H1 (cell line): ENCODE measurements around the gene IQCE. TPM values are rescaled to one million over a fixed set of nuclear protein-coding genes. Genes with fewer than 3 reads are reported as not detected.

Source experiments
- CTCF ChIA-PET: fragments of 300-600 bp; sonication (Branson Sonifier 250); formaldehyde crosslinking; loops from one replicate; lab custom pipeline; 2021; ENCODE audit not compliant: partially characterized antibody; lab: Charles Lee
- POLR2A ChIA-PET: fragments of 300-600 bp; sonication (Branson Sonifier 250); formaldehyde crosslinking; loops from one replicate; lab custom pipeline; 2021; ENCODE audit warnings: inconsistent platforms; ENCODE audit not compliant: partially characterized antibody; lab: Charles Lee
- DNase-seq, 2 experiments: peaks; one replicate each; pipeline versions ENCODE4 v3.0.0 to v3.0.0-alpha.2; 2010 to 2022; ENCODE audit warnings: low spot score in 2 of 2, low read depth in 1 of 2, mixed read lengths in 1 of 2
- FAIRE-seq: peaks from 2 replicates; lab custom pipeline; 2011; peaks lifted over from hg19 to GRCh38; lab: Jason Lieb, UNC
- H2AFZ ChIP-seq: 2 replicates; pipeline ENCODE4 v1.8.1; 2012; ENCODE audit warnings: low read length, inconsistent platforms
- H2AK5ac ChIP-seq: 2 replicates; pipeline ENCODE4 v1.6.1; 2013; ENCODE audit warnings: low read depth, low read length
- H2BK120ac ChIP-seq: replicated peaks from 2 replicates; pipeline ENCODE3; 2013; ENCODE audit warnings: low read depth, low read length, inconsistent platforms
- H2BK12ac ChIP-seq: 2 replicates; pipeline ENCODE4 v1.6.1; 2013; ENCODE audit warnings: low read depth, low read length
- H2BK15ac ChIP-seq: 2 replicates; pipeline ENCODE4 v1.6.1; 2013; ENCODE audit warnings: low read length
- H2BK20ac ChIP-seq: 2 replicates; pipeline ENCODE4 v1.6.1; 2013; ENCODE audit warnings: low read length
- H2BK5ac ChIP-seq: 2 replicates; pipeline ENCODE4 v1.6.1; 2013; ENCODE audit warnings: low read depth, low read length
- H3K14ac ChIP-seq: 2 replicates; pipeline ENCODE4 v1.6.1; 2013; ENCODE audit warnings: inconsistent platforms; ENCODE audit not compliant: insufficient read length
- H3K18ac ChIP-seq: 2 replicates; pipeline ENCODE4 v1.6.1; 2013; ENCODE audit warnings: low read length; ENCODE audit errors: extremely low read depth
- H3K23ac ChIP-seq: 2 replicates; pipeline ENCODE4 v1.6.1; 2013; ENCODE audit warnings: inconsistent platforms; ENCODE audit not compliant: insufficient read length
- H3K23me2 ChIP-seq: 2 replicates; pipeline ENCODE4 v1.6.1; 2013; ENCODE audit warnings: low read depth, low read length
- H3K27ac ChIP-seq: 2 replicates; pipeline ENCODE4 v1.6.1; 2011; ENCODE audit warnings: low read depth, low read length, inconsistent platforms
- H3K27me3 ChIP-seq, 4 experiments: replicated peaks in 1 of 4; 1 replicate in 1 of 4; 2 replicates in 3 of 4; pipeline versions ENCODE4 v1.6.1 to v1.8.1; 2011 to 2013; ENCODE audit warnings: low read length in 3 of 4, mild to moderate bottlenecking in 3 of 4, inconsistent platforms in 2 of 4, mixed read lengths in 2 of 4, moderate library complexity in 1 of 4; ENCODE audit not compliant: control insufficient read depth in 3 of 4, insufficient read depth in 3 of 4; ENCODE audit errors: extremely low read depth in 1 of 4
- H3K36me3 ChIP-seq, 4 experiments: 2 replicates each; pipeline versions ENCODE4 v1.6.1 to v1.8.1; 2011 to 2013; ENCODE audit warnings: mild to moderate bottlenecking in 4 of 4, low read length in 3 of 4, moderate library complexity in 2 of 4, control low read depth in 1 of 4, inconsistent platforms in 1 of 4; ENCODE audit not compliant: insufficient read depth in 4 of 4, control insufficient read depth in 2 of 4
- H3K4ac ChIP-seq: replicated peaks from 2 replicates; pipeline ENCODE3; 2013; ENCODE audit warnings: low read length, low read depth, mixed read lengths, inconsistent platforms; ENCODE audit not compliant: insufficient read length
- H3K4me1 ChIP-seq, 4 experiments: replicated peaks in 1 of 4; 1 replicate in 1 of 4; 2 replicates in 3 of 4; pipeline versions ENCODE4 v1.6.1 to v1.8.1; 2011 to 2013; ENCODE audit warnings: low read length in 3 of 4, inconsistent platforms in 2 of 4, mixed read lengths in 1 of 4; ENCODE audit not compliant: insufficient read depth in 4 of 4, control insufficient read depth in 3 of 4
- H3K4me2 ChIP-seq, 2 experiments: 2 replicates each; pipeline versions ENCODE4 v1.6.1 to v1.8.1; 2011 to 2013; ENCODE audit warnings: low read depth in 2 of 2, low read length in 2 of 2, control low read depth in 1 of 2, inconsistent platforms in 1 of 2, mild to moderate bottlenecking in 1 of 2; ENCODE audit not compliant: insufficient read depth in 1 of 2
- H3K4me3 ChIP-seq, 4 experiments: fragments of 200-600, 300-600 bp in 1 of 4; sonication (generic), shearing (Covaris generic), sonication (Bioruptor Twin) in 1 of 4; 2 replicates each; pipeline versions ENCODE4 v1.5.1 to v1.8.1; 2011 to 2016; ENCODE audit warnings: low read length in 4 of 4, low read depth in 3 of 4, control low read depth in 2 of 4, inconsistent platforms in 2 of 4, mild to moderate bottlenecking in 2 of 4, mixed read lengths in 1 of 4, moderate library complexity in 1 of 4; ENCODE audit not compliant: insufficient read depth in 2 of 4; ENCODE audit errors: extremely low read depth in 1 of 4
- H3K56ac ChIP-seq: replicated peaks from 2 replicates; pipeline ENCODE3; 2013; ENCODE audit warnings: low read depth, mild to moderate bottlenecking, mixed read lengths, low read length, inconsistent platforms; ENCODE audit not compliant: insufficient read length
- H3K79me1 ChIP-seq: 2 replicates; pipeline ENCODE4 v1.6.1; 2013; ENCODE audit warnings: low read depth, low read length, control low read depth
- H3K79me2 ChIP-seq, 2 experiments: 2 replicates each; pipeline versions ENCODE4 v1.6.1 to v1.8.1; 2012 to 2013; ENCODE audit warnings: low read length in 2 of 2, mild to moderate bottlenecking in 2 of 2, inconsistent platforms in 1 of 2; ENCODE audit not compliant: insufficient read depth in 2 of 2, control insufficient read depth in 1 of 2
- H3K9ac ChIP-seq, 4 experiments: replicated peaks in 1 of 4; 1 replicate in 1 of 4; 2 replicates in 3 of 4; pipeline versions ENCODE4 v1.6.1 to v1.8.1; 2011 to 2013; ENCODE audit warnings: low read depth in 3 of 4, low read length in 3 of 4, control low read depth in 2 of 4, mild to moderate bottlenecking in 2 of 4, moderate library complexity in 2 of 4, inconsistent platforms in 1 of 4; ENCODE audit errors: extremely low read depth in 1 of 4
- H3K9me3 ChIP-seq, 2 experiments: 2 replicates each; pipeline versions ENCODE4 v1.6.1 to v1.8.1; 2012 to 2013; ENCODE audit warnings: mild to moderate bottlenecking in 2 of 2, moderate library complexity in 2 of 2, control low read depth in 1 of 2, inconsistent platforms in 1 of 2, low read depth in 1 of 2, low read length in 1 of 2, mixed read lengths in 1 of 2; ENCODE audit not compliant: insufficient read depth in 2 of 2
- H4K20me1 ChIP-seq, 2 experiments: replicated peaks in 1 of 2; 2 replicates each; pipeline versions ENCODE3 to v1.8.1; 2011 to 2013; ENCODE audit warnings: inconsistent platforms in 2 of 2, low read length in 2 of 2, mild to moderate bottlenecking in 1 of 2; ENCODE audit not compliant: insufficient read depth in 2 of 2, control insufficient read depth in 1 of 2
- H4K5ac ChIP-seq: 2 replicates; pipeline ENCODE4 v1.6.1; 2013; ENCODE audit warnings: low read length, low read depth, mixed read lengths, inconsistent platforms; ENCODE audit not compliant: insufficient read length
- H4K8ac ChIP-seq: 2 replicates; pipeline ENCODE4 v1.8.0; 2013; ENCODE audit warnings: mild to moderate bottlenecking, moderate library complexity, low read length, inconsistent platforms; ENCODE audit not compliant: insufficient read depth; ENCODE audit errors: extremely low read depth
- H4K91ac ChIP-seq: replicated peaks from 2 replicates; pipeline ENCODE3; 2013; ENCODE audit warnings: low read length, mixed read lengths, inconsistent platforms; ENCODE audit not compliant: insufficient read length
- KDM5A ChIP-seq: fragments of 200-600 bp; IDR thresholded peaks from 2 replicates; pipeline ENCODE4 v1.7.1; 2012; ENCODE audit warnings: mild to moderate bottlenecking, low read length, inconsistent platforms, mixed read lengths
- RXRA ChIP-seq: IDR thresholded peaks from 2 replicates; pipeline ENCODE4 v1.6.1; 2011; ENCODE audit warnings: low read depth, mild to moderate bottlenecking, low read length, moderate library complexity; ENCODE audit not compliant: insufficient read depth
- SIN3A ChIP-seq, 2 experiments: IDR thresholded peaks in 1 of 2; conservative IDR thresholded peaks in 1 of 2; 2 replicates each; pipeline ENCODE4 v1.6.1; 2011 to 2012; ENCODE audit warnings: low read length in 2 of 2, improper control_type of control experiment in 1 of 2, low read depth in 1 of 2, mild to moderate bottlenecking in 1 of 2
- WGBS, 2 experiments: shearing (Covaris generic) in 1 of 2; methylation state at CpG; one replicate each; pipeline versions ENCODE4 v1.1.6 to v1.1.7; 2013 to 2015; ENCODE audit warnings: low lambda C conversion rate in 2 of 2, mixed read lengths in 2 of 2, inconsistent platforms in 1 of 2, low coverage in 1 of 2, missing lambda C conversion rate in 1 of 2; ENCODE audit not compliant: insufficient replicate concordance in 2 of 2, insufficient coverage in 1 of 2, insufficient read length in 1 of 2; ENCODE audit errors: extremely low coverage in 1 of 2, missing lambda C conversion rate in 1 of 2; 5-methylcytosine and 5-hydroxymethylcytosine counted together
- polyA plus RNA-seq, 7 experiments: library from polyadenylated mRNA; depleted of rRNA in 3 of 7; stranded (reverse) in 5 of 7; unstranded in 2 of 7; fragments of >200 nt in 5 of 7; fragments of 200-250 nt in 2 of 7; gene quantifications; 1 replicate in 5 of 7; 2 replicates in 1 of 7; 4 replicates in 1 of 7; pipeline versions ENCODE4 v1.2.1 to v1.2.3, GENCODE V29; 2011 to 2013; ENCODE audit warnings: missing spikeins in 2 of 7, mixed read lengths in 2 of 7
- total RNA-seq: library from RNA; stranded (reverse); fragmentation: NEBNext Ultra II Directional; extraction: Animal tissue kit (Norgen Biotek cat#: 25700); gene quantifications from 2 replicates; pipeline ENCODE4 v1.2.1, GENCODE V29; 2021

The IQCE gene
- total and polyA plus RNA-seq, 2 of the 8 experiments (the other 6 are each of a cell fraction or from before 2014, with no cell fraction given): 2.2 to 4.9 TPM

DNA sequence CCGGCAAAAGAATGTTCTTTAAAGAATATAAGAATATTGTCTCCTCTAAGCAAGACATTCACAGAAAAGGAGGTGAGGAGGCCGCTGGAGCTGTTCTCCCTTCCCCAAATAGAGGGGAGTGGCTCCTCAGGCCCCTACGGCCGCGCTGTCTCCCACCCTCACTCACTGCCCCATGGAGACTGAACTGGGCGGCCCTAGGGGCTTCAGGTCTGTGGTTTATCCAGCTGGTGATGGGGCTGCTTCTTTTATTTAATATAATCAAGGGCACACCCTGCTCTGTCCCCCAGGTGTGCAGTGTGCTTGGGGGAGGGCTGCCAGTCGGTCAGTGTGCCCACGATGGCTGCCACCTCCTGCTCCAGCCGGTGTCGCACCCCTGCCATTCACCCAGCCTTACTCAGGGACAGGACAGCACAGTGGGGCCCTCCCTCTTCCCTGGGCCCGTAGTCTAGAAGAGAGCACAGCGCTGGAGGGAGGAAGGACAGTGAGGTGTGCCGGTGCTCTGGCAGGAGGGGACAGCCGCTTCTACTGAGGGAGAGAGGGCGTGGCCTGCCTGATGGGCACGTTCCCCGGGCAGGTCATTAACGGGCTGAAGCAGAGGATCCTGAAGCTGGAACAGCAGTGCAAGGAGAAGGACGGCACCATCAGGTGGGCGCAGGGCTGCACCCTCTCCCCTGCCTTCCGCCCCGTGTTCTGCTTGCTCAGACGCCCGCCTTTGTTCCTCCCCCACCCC lies 23.4 kb downstream of the IQCE start:
- Histone ChIP-seq H4K5ac (peak overlapping the region; percentile 15), H2BK12ac (no peak overlapping the region), H2AFZ (no peak overlapping the region), H3K9me3 (no peaks in the 10 kb centered on the region), H3K9ac (no peak overlapping the region), H3K79me1 (no peaks in the 10 kb centered on the region), H3K36me3 (no peaks in the 10 kb centered on the region), H3K23ac (no peak overlapping the region), H3K4me1 (peaks cover 0 to 11% (median 3%) of the 10 kb centered on the region in 4 experiments; a peak in 3 of 7 replicates), H2BK5ac (no peak overlapping the region), H2BK120ac (no peak overlapping the region), H3K4me3 (no peak overlapping the region), H4K20me1 (no peaks in the 10 kb centered on the region), H2AK5ac (no peak overlapping the region), H3K18ac (no peak overlapping the region), H3K4me2 (no peak overlapping the region), H3K79me2 (no peaks in the 10 kb centered on the region), H3K23me2 (no peaks in the 10 kb centered on the region; the same call in 1 of the 2 replicates), H3K56ac (no peak overlapping the region), H4K8ac (peak overlapping the region; percentile 53; the same call in 1 of the 2 replicates), H3K27ac (no peak overlapping the region), H3K14ac (no peak overlapping the region), H3K27me3 (no peaks in the 10 kb centered on the region), H2BK20ac (no peak overlapping the region), H4K91ac (peak overlapping the region; percentile 32), H3K4ac (no peak overlapping the region), H2BK15ac (no peak overlapping the region)
- DNase-seq: no peak
- whole genome bisulfite sequencing, 2 experiments: 88% methylated on average over 20 of the region's 24 CpGs; no CpG with 5 or more reads in 1 of the 2 experiments
- no peak for FAIRE-seq
- ChIA-PET CTCF (interaction anchor here (0.6 to 1.4 kb wide), 4 partner anchors 9 to 27 kb away, joined by 3 to 4 read pairs (median 3); no protein-coding TSS in a partner anchor), POLR2A (no interaction called here)
- TF ChIP-seq SIN3A (conservative IDR thresholded peaks at IDR 0.05 in 1 of 2, IDR thresholded peaks at IDR 0.05 in 1 of 2; ENCODE audit: low read depth in 1 of 2, low read length in 2 of 2) (no peak), RXRA (no peak), KDM5A (no peak)
